K562 (cell line): ENCODE results near the gene CSTPP1. TPM values are rescaled to one million over a fixed set of nuclear protein-coding genes. Genes with fewer than 3 reads are reported as not detected.

ENCODE experiments used
- CTCF ChIP-seq, 3 experiments: IDR thresholded peaks in 2 of 3; conservative IDR thresholded peaks in 1 of 3; 2 replicates each; pipeline ENCODE4 v1.5.1; 2011 to 2012; ENCODE audit warnings: low read length in 3 of 3, mild to moderate bottlenecking in 3 of 3, control low read depth in 2 of 3, improper control_type of control experiment in 1 of 3, inconsistent platforms in 1 of 3, low read depth in 1 of 3, mixed read lengths in 1 of 3, moderate library complexity in 1 of 3; ENCODE audit not compliant: insufficient read depth in 2 of 3
- ETV1 ChIP-seq: fragments of 450-650 bp; conservative IDR thresholded peaks from 2 replicates; pipeline ENCODE4 v1.6.1; 2016; ENCODE audit warnings: missing genetic modification characterization, control low read depth, low read depth, missing compliant biosample characterization
- HIVEP1 ChIP-seq: fragments of 250-450 bp; sonication (Bioruptor Pico); IDR thresholded peaks from 2 replicates; pipeline ENCODE4 v1.4.0; 2020; ENCODE audit warnings: mild to moderate bottlenecking
- HOMEZ ChIP-seq: fragments of 250-450 bp; sonication (Bioruptor Pico); IDR thresholded peaks from 2 replicates; pipeline ENCODE4 v1.4.0; 2020; ENCODE audit warnings: mild to moderate bottlenecking, moderate library complexity
- L3MBTL2 ChIP-seq: fragments of 450-650 bp; IDR thresholded peaks from 2 replicates; pipeline ENCODE4 v1.6.1; 2016; ENCODE audit warnings: mild to moderate bottlenecking, moderate library complexity
- MITF ChIP-seq: IDR thresholded peaks from 2 replicates; pipeline ENCODE4 v1.6.1; 2014; ENCODE audit warnings: antibody characterized with exemption
- NCOR1 ChIP-seq: fragments of 450-650 bp; IDR thresholded peaks from 2 replicates; pipeline ENCODE4 v1.6.1; 2016; ENCODE audit warnings: mild to moderate bottlenecking, moderate library complexity
- NFYB ChIP-seq: IDR thresholded peaks from 2 replicates; pipeline ENCODE4 v1.6.1; 2011; ENCODE audit warnings: mild to moderate bottlenecking, moderate library complexity; ENCODE audit not compliant: insufficient read length; ENCODE audit errors: extremely low read depth
- PYGO2 ChIP-seq: fragments of 450-650 bp; IDR thresholded peaks from 2 replicates; pipeline ENCODE4 v1.6.1; 2016; ENCODE audit warnings: mild to moderate bottlenecking, missing genetic modification characterization, moderate library complexity, missing compliant biosample characterization
- SIRT6 ChIP-seq: IDR thresholded peaks from one replicate; pipeline ENCODE4 v1.6.1; 2012; ENCODE audit warnings: low read depth, mild to moderate bottlenecking, control low read depth, inconsistent platforms, low read length, moderate library complexity
- SMARCB1 ChIP-seq: IDR thresholded peaks from 2 replicates; pipeline ENCODE4 v1.6.1; 2011; ENCODE audit warnings: improper control_type of control experiment, low read depth; ENCODE audit not compliant: insufficient read length
- SOX6 ChIP-seq: fragments of 450-650 bp; IDR thresholded peaks from 2 replicates; pipeline ENCODE4 v1.6.1; 2014; ENCODE audit warnings: mild to moderate bottlenecking
- SREBF2 ChIP-seq: sonication (generic); formaldehyde crosslinking; IDR thresholded peaks from 2 replicates; pipeline ENCODE4 v1.4.0; 2020; ENCODE audit warnings: mild to moderate bottlenecking, missing genetic modification reagents
- TCFL5 ChIP-seq: fragments of 250-450 bp; sonication (Bioruptor Pico); conservative IDR thresholded peaks from 2 replicates; pipeline ENCODE4 v1.6.1; 2021; ENCODE audit warnings: mild to moderate bottlenecking, moderate library complexity, matching md5 sums
- ZBTB7A ChIP-seq: IDR thresholded peaks from 2 replicates; pipeline ENCODE4 v1.6.1; 2011; ENCODE audit warnings: low read depth, mild to moderate bottlenecking, low read length, moderate library complexity, borderline replicate concordance; ENCODE audit not compliant: control insufficient read depth
- ZNF232 ChIP-seq: sonication (generic); formaldehyde crosslinking; IDR thresholded peaks from 2 replicates; pipeline ENCODE4 v1.8.0; 2022; ENCODE audit warnings: mild to moderate bottlenecking, missing genetic modification reagents
- ZNF311 ChIP-seq: fragments of 250-450 bp; sonication (Bioruptor Pico); IDR thresholded peaks from 2 replicates; pipeline ENCODE4 v1.4.0; 2020; ENCODE audit warnings: mild to moderate bottlenecking, moderate library complexity
- ZNF395 ChIP-seq: fragments of 200-800 bp; sonication (Bioruptor generic); IDR thresholded peaks from 2 replicates; pipeline ENCODE4 v1.6.1; 2017; ENCODE audit warnings: missing genetic modification characterization, missing compliant biosample characterization
- polyA plus RNA-seq, 8 experiments: library from polyadenylated mRNA; depleted of rRNA in 4 of 8; stranded (reverse) in 5 of 8; unstranded in 3 of 8; fragments of >200 nt; fragmentation: Nextera tagmentation in 2 of 8; fragmentation: Illumina TruSeq in 1 of 8; extraction: Ambion mirVana in 2 of 8; extraction: Trizol in 1 of 8; gene quantifications; 2 replicates each; pipeline versions ENCODE4 v1.2.1 to v1.2.3, GENCODE V29; 2011 to 2014; ENCODE audit warnings: inconsistent platforms in 1 of 8, missing spikeins in 1 of 8
- total RNA-seq, 7 experiments: library from RNA; depleted of rRNA in 6 of 7; stranded (reverse); fragments of >200 nt in 6 of 7; fragmentation: Illumina TruSeq in 2 of 7; extraction: Trizol in 2 of 7; gene quantifications; 2 replicates each; pipeline versions ENCODE4 v1.2.1 to v1.2.3, GENCODE V29; 2011 to 2021; ENCODE audit warnings: low replicate concordance in 1 of 7
- TF ChIP-seq, protein P1 (sequence below): fragments of 250-450 bp; sonication (Bioruptor Pico); IDR thresholded peaks from 2 replicates; pipeline ENCODE4 v1.5.0; 2021
- TF ChIP-seq, protein P2 (sequence below): fragments of 250-450 bp; sonication (Bioruptor Pico); IDR thresholded peaks from 2 replicates; pipeline ENCODE4 v1.8.0; 2022; ENCODE audit warnings: moderate library complexity, mild to moderate bottlenecking, inconsistent platforms

Gene CSTPP1
- total and polyA plus RNA-seq, 9 of the 15 experiments (the other 6 are each of a cell fraction or from before 2014, with no cell fraction given), result 6.5 to 17.8 (median 9.2) TPM

DNA sequence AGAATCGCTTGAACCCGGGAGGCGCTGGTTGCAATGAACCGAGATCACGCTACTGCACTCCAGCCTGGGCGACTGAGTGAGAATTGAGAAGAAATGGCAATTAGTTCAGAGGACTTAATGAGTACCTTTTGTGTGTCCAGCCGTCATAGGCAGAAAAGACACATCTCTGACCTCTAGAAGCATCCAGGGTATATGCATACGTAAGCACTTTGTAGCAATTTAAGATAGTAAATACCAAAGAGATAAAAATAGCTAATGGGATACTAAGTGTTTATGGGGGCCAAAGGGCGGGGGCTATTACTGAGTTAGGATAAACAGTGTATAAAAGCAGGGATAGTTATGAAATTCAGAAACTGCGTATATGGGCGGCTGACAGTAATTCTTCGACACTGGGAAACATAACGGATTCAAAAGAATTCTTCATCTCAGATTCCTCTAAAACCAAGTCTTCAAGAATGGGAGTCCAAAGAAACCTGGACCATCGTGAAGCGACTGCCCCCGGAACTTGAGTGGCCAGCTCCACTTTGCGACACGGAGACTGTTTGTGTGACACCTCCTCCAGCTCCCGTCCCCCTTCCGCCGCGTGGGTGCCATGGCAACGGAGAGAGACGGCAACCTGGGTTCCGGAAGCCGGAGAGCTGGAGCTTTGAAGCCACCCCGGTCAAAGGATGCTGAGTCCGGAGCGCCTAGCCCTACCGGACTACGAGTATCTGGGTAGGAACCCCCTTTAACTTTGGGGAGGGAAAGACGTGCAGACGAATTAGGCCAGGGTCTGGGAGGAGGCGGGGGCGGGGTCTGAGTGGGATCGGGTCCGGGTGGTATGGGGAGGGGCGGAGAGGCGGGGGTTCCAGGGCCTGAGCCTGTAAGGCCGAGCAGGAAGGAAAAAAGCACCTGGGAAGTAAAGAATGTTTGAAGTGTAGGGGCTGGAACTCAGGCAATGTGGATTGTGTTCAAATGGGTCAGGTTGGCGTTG, at the start of gene CSTPP1 (continued):
- TF ChIP-seq CTCF (IDR thresholded peaks at IDR 0.05 in 2 of 3, conservative IDR thresholded peaks at IDR 0.05 in 1 of 3; ENCODE audit: insufficient read depth in 2 of 3, low read depth in 1 of 3, low read length in 3 of 3) (no peak), ZNF311 (no peak), SMARCB1 (no peak), L3MBTL2 (peak; percentile 59; the same call in 1 of the 2 replicates), SOX6 (no peak), ZBTB7A (0 out of 2 replicates have a peak, but pooled peaks have one; percentile 34), SIRT6 (no peak), MITF (no peak), HIVEP1 (no peak), SREBF2 (CRISPR knock-in tag) (no peak), PYGO2 (no peak), HOMEZ (CRISPR knock-in tag) (no peak), ETV1 (tag) (peak; percentile 76), NFYB (no peak), TCFL5 (CRISPR knock-in tag) (no peak), NCOR1 (peak; percentile 16; the same call in 1 of the 2 replicates), ZNF395 (no peak), ZNF232 (CRISPR knock-in tag) (no peak)
- TF ChIP-seq, protein P1, sequence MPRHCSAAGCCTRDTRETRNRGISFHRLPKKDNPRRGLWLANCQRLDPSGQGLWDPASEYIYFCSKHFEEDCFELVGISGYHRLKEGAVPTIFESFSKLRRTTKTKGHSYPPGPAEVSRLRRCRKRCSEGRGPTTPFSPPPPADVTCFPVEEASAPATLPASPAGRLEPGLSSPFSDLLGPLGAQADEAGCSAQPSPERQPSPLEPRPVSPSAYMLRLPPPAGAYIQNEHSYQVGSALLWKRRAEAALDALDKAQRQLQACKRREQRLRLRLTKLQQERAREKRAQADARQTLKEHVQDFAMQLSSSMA (CRISPR knock-in tag), result no peak
- TF ChIP-seq, protein P2, sequence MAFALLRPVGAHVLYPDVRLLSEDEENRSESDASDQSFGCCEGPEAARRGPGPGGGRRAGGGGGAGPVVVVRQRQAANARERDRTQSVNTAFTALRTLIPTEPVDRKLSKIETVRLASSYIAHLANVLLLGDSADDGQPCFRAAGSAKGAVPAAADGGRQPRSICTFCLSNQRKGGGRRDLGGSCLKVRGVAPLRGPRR (CRISPR knock-in tag), result no peak
